GM12801 (cell line): Measurements from ENCODE around the gene HES4.

Experiments used
- TF ChIP-seq, protein P1 (sequence below): IDR thresholded peaks from one replicate; pipeline ENCODE4 v1.5.1; 2011; ENCODE audit warnings: control low read depth; ENCODE audit not compliant: insufficient read length; ENCODE audit errors: extremely low read depth

HES4 gene

DNA sequence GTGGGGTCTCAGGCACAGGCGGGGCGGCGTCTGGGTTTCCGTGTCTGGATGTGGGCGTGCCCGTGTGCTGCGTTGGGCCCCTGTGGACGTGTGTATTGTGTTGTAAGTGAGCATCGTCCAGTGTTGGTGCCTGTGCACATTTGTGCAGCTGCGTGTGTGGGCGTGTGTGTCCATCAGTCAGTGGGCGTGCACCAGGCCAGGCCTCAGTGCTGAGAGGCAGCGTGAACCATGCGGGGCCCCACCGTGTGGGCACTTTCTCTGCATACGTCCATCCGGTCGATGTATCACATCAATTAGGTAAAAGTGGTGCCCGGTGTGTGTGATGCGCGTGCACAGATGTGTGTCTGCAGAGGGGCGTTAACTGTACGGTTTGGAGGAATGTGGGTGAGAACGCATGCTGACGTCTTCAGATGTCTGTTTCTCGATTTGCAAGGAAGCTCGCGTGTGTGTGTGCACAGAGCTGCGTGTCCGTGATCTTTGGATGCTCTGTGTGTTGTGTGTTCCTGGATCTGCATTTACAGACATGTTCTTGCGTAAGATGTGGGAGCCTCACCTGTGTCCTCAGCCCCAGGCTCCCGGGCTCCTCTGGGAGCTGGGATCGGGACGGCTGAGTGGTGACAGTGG, 44.7 kb upstream of the HES4 start:
- TF ChIP-seq, protein P1, sequence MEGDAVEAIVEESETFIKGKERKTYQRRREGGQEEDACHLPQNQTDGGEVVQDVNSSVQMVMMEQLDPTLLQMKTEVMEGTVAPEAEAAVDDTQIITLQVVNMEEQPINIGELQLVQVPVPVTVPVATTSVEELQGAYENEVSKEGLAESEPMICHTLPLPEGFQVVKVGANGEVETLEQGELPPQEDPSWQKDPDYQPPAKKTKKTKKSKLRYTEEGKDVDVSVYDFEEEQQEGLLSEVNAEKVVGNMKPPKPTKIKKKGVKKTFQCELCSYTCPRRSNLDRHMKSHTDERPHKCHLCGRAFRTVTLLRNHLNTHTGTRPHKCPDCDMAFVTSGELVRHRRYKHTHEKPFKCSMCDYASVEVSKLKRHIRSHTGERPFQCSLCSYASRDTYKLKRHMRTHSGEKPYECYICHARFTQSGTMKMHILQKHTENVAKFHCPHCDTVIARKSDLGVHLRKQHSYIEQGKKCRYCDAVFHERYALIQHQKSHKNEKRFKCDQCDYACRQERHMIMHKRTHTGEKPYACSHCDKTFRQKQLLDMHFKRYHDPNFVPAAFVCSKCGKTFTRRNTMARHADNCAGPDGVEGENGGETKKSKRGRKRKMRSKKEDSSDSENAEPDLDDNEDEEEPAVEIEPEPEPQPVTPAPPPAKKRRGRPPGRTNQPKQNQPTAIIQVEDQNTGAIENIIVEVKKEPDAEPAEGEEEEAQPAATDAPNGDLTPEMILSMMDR, result no peak

DNA sequence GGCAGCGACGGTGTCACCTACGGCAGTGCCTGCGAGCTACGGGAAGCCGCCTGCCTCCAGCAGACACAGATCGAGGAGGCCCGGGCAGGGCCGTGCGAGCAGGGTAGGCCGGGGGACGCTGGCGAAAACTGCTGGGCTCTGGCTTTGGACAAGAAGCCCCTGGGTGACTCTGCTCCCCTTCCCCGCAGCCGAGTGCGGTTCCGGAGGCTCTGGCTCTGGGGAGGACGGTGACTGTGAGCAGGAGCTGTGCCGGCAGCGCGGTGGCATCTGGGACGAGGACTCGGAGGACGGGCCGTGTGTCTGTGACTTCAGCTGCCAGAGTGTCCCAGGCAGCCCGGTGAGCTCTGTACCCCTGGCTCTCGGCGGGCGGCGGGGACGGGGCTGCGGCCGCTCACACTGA, 44.0 kb upstream of the HES4 start:
- TF ChIP-seq, protein P1, result no peak

DNA sequence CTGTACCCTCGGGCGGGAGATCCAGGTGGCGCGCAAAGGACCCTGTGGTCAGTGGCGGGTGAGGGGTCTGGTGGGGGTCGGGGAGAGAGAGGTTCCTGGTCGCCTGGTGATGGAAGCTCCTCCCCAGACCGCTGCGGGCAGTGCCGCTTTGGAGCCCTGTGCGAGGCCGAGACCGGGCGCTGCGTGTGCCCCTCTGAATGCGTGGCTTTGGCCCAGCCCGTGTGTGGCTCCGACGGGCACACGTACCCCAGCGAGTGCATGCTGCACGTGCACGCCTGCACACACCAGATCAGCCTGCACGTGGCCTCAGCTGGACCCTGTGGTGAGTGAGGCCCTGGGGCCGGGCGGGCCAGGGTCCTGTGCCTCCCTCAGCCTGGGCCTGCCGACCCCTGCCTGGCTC, 43.5 kb upstream of the HES4 start:
- TF ChIP-seq, protein P1, result no peak

DNA sequence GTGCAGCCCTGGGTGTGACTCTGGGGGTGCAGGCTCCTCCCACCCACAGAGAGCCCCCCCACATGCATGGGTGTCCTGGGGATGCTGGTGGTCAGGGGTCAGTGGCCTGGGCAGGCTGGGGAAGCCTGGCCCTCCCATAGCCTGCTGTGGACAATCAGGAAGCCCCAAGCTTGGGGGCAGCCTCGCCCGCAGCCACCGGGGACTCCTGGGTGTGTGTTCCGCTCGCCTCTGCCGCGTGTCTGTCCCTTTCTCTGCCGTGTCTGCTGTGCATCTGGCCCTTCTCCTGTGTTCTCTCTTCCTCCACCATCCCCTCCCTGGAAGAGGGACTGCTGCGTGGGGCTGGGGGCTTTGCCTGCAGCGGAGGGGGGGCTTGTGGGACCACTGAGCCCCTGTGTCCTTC, 42.9 kb upstream of the HES4 start:
- TF ChIP-seq, protein P1, result no peak

DNA sequence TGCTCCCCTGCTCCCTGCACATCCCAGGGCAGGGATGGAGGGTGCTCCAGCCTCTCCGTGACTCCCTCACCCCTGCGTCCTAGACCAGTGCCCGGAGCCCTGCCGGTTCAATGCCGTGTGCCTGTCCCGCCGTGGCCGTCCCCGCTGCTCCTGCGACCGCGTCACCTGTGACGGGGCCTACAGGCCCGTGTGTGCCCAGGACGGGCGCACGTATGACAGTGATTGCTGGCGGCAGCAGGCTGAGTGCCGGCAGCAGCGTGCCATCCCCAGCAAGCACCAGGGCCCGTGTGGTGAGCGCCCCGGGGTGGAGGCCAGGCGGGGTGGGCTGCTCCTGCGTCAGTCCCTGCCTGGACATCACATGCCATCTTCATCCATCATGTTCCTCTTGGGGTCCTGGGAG, 42.0 kb upstream of the HES4 start:
- TF ChIP-seq, protein P1, result no peak

DNA sequence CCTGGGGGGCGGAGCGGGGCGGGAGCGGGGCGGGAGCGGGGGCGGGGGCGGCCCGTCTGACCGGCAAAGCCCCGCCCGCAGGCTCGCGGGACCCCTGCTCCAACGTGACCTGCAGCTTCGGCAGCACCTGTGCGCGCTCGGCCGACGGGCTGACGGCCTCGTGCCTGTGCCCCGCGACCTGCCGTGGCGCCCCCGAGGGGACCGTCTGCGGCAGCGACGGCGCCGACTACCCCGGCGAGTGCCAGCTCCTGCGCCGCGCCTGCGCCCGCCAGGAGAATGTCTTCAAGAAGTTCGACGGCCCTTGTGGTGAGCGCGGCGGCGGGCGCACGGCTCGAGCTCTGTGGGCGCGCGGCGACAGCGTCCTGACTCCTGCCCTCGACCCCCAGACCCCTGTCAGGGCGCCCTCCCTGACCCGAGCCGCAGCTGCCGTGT, 41.2 kb upstream of the HES4 start:
- TF ChIP-seq, protein P1, result no peak

DNA sequence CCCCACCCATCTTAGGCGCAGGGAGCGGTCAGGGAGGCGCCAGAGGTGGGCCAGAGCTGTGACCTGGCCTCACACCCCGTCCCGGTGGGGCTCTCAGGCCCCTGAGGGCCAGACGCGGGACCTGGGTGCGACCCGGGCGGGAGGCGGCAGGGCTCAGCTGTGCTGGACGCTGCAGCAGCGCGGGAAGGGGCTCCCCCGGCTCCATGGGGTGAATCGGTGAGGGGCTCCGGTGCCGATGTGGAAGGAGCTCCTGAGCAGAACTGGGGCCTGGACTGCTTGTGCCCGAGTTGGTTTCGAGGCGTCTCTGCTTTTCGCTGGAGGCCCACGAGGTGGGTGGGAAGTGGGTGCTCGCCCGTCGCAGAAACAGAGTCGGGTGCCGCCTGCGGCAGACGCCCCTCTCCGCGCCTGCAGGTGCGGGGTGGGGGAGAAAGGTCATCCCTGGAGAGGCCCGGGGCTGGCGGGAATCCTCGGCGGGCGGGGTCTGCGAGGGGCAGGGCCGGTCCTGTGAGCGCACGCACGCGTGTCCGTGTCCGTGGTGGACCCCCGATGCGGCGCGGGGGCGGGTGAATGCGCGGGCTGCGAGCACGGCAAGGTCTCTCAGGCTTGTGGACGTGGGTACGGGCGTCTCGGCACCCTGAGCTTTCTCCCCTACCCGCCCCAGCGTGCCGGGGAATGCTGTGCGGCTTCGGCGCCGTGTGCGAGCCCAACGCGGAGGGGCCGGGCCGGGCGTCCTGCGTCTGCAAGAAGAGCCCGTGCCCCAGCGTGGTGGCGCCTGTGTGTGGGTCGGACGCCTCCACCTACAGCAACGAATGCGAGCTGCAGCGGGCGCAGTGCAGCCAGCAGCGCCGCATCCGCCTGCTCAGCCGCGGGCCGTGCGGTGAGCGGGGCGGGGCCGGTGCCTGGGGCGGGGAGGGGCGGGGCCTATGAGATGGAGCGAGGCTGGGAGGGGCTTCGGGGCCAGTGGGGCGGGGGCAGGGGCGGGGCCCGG, 40.4 kb upstream of the HES4 start:
- TF ChIP-seq, protein P1, result no peak
